GM19043 (cell line): ENCODE data around the gene SPNS1.
"Not testable (repeated sequence)": the region's sequence is repeated elsewhere in the genome, so short reads cannot be mapped to it uniquely, and the experiment has no call there.

Source experiments
- ATAC-seq: cut with Tn5 transposase; IDR thresholded peaks from one replicate; pipeline ENCODE4 v1.9.1; 2021; ENCODE audit warnings: low read depth; ENCODE audit not compliant: unreplicated experiment

The SPNS1 gene

GRCh38 chr16:28987170-28987853 is 12.7 kb downstream of the SPNS1 start:
- ATAC-seq = no peak

GRCh38 chr16:28989363-28989762 is 14.8 kb downstream of the SPNS1 start:
- ATAC-seq = no peak

GRCh38 chr16:28990375-28991040 is 15.9 kb downstream of the SPNS1 start:
- ATAC-seq = no peak

GRCh38 chr16:28991687-28992086 is 17.1 kb downstream of the SPNS1 start:
- ATAC-seq = no peak

- ATAC-seq = no peak
Measured at GRCh38 chr16:28992496-28992895, 17.9 kb downstream of the SPNS1 start.

GRCh38 chr16:28998837-28999236 is 24.3 kb downstream of the SPNS1 start:
- ATAC-seq = no peak

GRCh38 chr16:28999577-28999976 is 25.0 kb downstream of the SPNS1 start:
- ATAC-seq = no peak

- no peak for ATAC-seq
Measured at GRCh38 chr16:29000019-29000418, 25.4 kb downstream of the SPNS1 start.

GRCh38 chr16:29004496-29005139 is 30.0 kb downstream of the SPNS1 start:
- not testable (repeated sequence) for ATAC-seq

GRCh38 chr16:29007730-29008593 is 33.4 kb downstream of the SPNS1 start:
- no peak for ATAC-seq

- no peak for ATAC-seq
Measured at GRCh38 chr16:29009050-29009837, 34.7 kb downstream of the SPNS1 start.

GRCh38 chr16:29009838-29010166 is 35.2 kb downstream of the SPNS1 start:
- no peak for ATAC-seq

GRCh38 chr16:29011112-29011511 is 36.5 kb downstream of the SPNS1 start:
- ATAC-seq = no peak

- no peak for ATAC-seq
Measured at GRCh38 chr16:29011851-29012250, 37.3 kb downstream of the SPNS1 start.

GRCh38 chr16:29012913-29013553 is 38.5 kb downstream of the SPNS1 start:
- no peak for ATAC-seq

- ATAC-seq = no peak
Measured at GRCh38 chr16:29014561-29015069, 40.0 kb downstream of the SPNS1 start.

GRCh38 chr16:29022196-29022595 is 47.6 kb downstream of the SPNS1 start:
- no peak for ATAC-seq

GRCh38 chr16:29023279-29024277 is 49.0 kb downstream of the SPNS1 start:
- ATAC-seq = no peak
